Kidney capillary endothelial cell (primary cell): Measurements from ENCODE around the gene GLP1R.

Experiments used
- DNase-seq: peaks from one replicate; pipeline ENCODE4 v3.0.0-alpha.2; 2018; ENCODE audit warnings: low spot score

The GLP1R gene

DNA sequence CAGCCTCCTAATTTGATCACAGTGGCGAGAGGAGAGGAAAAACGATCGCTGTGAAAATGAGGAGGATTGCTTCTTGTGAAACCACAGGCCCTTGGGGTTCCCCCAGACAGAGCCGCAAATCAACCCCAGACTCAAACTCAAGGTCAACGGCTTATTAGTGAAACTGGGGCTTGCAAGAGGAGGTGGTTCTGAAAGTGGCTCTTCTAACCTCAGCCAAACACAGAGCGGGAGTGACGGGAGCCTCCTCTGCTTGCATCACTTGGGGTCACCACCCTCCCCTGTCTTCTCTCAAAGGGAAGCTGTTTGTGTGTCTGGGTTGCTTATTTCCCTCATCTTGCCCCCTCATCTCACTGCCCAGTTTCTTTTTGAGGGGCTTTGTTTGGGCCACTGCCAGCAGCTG is 37.7 kb downstream of the GLP1R start:
- DNase-seq = no peak

- no peak for DNase-seq
Measured at GRCh38 chr6:39086711-39087110, 38.1 kb downstream of the GLP1R start.

- no peak for DNase-seq
Measured at GRCh38 chr6:39087197-39087596, 38.6 kb downstream of the GLP1R start.

DNA sequence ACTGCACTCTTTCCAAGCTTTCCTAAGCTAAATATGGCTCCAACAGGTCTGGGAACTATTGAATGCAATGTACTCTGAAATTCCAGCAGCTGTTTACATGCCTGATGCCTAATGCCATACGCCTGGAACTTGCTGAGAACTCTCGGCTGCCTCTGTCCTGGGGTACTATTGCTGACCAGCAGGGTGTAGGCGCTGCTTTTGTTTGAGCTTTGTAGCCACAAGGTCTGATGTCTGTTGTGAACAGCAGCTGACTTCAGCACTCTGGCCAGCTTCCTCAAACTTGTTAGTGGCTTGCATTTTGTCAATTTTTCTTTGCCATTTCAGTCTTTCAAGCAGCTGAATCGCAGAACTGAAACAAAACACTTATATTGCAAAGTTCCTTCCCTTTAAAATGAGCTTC is 39.8 kb downstream of the GLP1R start:
- peak; percentile 52 for DNase-seq

GRCh38 chr6:39090036-39090435 is 41.5 kb downstream of the GLP1R start:
- DNase-seq = no peak

GRCh38 chr6:39091220-39091619 is 42.6 kb downstream of the GLP1R start:
- no peak for DNase-seq

GRCh38 chr6:39092124-39092523 is 43.5 kb downstream of the GLP1R start:
- no peak for DNase-seq

GRCh38 chr6:39093149-39093708 is 44.6 kb downstream of the GLP1R start:
- DNase-seq = no peak

GRCh38 chr6:39095578-39095977 is 47.0 kb downstream of the GLP1R start:
- no peak for DNase-seq

DNA sequence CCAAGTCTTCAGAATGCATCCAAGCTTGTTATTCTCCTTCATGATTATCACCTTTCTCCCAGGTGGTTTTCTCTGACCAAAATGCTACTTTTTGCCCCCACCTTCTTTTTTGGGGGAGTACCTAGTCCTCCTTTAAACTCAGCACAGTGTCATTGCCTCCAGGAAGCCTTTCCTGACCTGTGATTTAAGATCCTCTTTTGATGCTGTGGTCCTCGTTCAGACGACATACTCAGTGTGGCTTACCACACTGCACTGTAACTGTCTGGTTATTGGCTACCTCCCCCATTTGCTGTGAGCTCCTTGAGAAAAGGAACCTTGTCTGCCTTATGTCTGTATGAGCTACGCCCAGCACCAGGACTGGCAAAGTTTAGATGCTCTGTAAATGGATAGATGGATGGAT is 51.8 kb downstream of the GLP1R start:
- DNase-seq = no peak

DNA sequence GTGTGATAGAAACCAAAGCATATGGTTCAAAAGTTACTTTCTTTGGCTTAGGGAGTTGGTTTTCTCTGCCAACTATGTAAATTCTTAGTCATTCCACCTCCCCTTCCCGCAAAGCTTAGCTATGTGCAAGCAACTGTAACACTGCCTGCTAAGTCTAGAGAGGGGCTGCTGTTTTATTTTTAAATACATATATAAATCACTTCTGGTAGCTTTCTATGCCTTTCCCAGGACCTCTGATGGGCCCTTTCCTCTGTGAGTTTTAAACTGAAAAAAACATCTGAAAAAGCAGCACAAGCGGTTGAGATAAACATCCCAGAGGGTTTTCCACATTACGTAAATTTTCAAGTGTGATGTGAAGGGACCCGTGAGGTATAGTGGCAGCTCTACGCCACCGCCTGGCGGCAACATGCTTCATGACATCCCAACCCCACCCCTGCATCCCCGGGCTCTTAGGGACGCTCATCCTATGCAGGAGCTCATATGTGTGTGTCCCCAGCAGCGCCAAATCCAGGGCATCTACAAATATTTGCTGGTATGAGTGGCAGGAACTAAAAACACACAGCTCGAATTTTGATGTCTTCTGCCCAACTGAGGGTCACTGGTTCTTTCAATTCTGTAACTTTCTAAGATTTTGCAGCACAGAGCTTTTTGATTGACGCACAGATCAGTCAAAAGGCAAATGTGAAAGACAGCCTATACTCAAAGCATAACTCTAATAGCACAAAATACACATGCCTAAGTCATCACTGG is 53.7 kb downstream of the GLP1R start:
- no peak for DNase-seq

GRCh38 chr6:39102821-39103136 is 54.2 kb downstream of the GLP1R start:
- no peak for DNase-seq

DNA sequence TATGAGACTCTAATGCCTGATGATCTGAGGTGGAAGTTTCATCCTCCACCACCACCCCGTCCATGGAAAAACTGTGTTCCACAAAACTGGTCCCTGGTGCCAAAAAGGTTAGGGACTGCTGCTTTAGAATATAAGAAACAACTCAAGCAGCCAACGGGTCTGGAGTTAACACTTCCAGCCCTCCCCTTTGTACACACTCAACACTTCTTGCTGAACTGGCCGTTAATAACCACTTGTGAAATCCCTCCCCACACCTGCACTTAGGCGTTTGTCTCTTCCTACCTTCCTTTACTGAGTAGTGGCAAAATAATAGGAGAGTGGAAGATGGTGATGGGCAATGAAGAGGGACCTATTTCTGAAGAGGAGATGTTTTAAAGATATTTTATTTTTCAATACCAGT is 55.9 kb downstream of the GLP1R start:
- no peak for DNase-seq

DNA sequence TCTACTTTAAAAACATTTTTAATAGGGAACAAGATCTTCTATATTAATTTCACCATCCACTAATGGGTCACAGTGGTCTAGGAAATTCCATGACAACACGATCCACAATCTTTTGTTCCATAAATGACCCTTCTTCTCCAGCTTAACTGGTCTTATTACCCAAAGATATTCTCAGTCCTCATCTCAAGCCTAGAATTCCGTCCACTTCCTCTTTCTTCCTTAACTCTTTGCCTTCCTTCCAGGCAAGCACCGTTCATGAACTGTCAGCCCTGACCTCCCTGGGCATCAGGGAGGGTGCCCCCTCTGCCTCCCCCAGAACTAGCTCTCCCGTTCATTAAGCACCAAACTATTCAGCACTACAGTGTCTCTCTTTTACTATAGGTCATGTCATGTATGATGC is 58.5 kb downstream of the GLP1R start:
- DNase-seq = no peak

- DNase-seq = no peak
Measured at GRCh38 chr6:39107641-39108040, 59.1 kb downstream of the GLP1R start.

DNA sequence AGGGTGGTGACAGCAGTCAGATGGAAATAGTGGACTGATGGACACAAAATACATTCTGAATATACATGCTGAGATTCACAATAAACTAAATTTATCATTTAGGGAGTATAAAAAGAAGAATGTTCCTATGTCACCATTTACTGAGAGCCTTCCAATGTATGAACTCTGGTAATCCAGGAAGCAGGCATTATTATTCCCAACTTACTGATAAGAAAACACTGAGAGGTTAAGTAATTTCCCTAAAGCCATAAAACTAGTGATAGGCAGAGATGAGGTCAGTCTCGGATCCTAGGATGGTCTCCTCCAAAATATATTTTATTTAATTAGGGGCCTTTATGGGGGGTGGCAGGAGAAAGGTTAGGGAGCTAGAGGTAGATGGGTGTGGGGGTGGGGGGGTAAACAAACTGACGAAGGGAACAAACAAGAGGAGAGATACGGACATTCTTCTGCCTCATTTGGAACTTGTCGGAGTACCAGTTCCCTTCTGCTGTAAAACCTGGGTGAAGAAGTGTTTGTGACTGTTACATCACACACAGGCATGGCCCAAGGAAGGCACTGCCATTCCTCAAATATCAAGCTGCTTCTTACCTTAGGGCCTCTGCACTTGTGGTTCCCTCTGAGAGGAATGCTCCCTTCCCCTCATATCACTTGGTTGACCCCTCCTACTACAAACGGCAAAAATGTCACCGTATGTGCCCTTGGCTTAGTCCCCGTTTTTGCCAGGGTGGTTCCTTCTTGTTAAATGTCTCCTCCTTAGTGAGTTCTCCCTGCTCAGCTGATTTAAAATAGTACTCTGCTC is 59.7 kb downstream of the GLP1R start:
- DNase-seq = no peak

DNA sequence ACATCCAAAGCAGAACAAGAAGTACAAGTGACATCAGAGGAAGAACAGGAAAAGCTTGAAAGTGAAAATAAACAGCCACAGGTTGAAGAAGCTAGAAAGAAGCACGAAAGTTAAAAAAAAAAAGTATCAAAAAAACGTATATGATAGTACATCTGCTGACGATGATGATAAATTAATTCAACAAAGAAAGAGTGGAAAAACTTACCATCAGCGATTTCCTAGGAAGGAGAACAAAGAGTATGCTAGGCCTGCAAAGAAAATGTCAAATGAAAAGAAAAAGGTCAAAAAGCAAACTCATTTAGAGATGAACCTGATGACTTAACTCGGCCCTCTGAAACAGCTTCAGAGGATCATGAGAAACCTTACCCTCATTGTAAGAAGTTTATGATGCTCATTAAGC is 62.7 kb downstream of the GLP1R start:
- no peak for DNase-seq

DNA sequence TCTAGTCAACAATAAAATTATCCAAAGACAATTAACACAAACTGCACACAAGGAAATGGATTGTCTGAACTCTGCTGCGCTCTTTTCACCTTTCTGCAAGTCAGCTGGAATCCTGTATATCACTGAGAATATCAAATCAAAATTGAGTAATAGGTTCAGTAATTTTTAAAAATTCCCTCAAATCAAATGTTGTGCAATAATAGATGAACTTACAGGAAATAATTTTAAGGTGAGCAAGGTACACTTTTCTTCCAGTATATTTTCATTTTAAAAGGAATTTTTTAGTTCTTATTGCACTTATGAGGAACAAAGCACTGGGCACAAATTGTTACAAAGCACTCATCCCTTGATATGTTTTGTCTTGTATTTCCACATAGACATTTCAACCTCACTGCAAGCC is 65.2 kb downstream of the GLP1R start:
- no peak for DNase-seq

- DNase-seq = no peak
Measured at GRCh38 chr6:39114388-39114703, 65.8 kb downstream of the GLP1R start.

DNA sequence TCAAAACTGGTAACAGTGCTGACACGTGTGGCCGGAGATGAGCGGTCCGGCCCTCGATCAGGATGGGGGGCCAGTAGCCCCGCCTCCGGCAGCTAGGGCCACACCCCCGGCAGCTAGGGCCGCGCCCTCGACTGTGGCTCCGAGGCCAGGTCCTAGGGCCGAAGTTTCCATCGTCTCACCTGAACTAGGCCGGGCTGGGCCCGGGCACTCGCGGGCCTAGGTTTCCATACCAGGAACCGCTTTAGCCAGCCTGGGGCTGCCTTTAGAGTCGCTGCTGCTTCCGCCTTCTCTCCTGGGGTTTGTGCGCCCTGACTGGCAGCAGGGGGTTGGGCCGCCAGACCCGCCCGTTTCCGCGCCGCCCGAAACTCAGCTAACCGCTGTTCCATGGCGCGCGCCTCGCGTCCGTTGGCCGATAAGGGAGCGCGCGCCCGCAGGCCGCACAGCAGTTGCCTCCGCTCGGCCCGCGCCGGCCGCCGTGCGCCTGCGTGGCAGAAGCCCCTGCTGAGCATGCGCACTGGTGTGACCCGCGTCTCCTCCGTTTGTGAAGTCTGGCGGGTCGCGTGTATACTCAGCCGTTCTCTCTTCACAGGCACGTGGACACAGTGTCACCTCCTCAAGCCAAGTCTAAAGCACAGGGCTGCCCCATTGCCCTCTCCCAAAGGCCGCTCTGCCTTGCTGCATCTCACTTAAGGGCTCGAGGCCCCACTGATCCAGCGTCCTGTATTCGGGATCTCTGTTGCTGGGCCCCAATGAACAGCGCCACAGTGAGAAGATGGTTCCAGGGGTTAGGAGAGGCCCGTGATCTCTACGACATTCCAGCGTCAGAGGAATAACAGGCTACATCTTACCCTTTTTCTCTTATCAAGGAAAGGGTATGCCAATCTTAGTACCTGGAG is 66.4 kb downstream of the GLP1R start, which contains the start of gene SAYSD1:
Gene SAYSD1, minus strand, starts transcription at position 483 of the 896 bp plus-strand sequence. Its CDS starts 97 bp downstream, at position 386.
- peak; percentile 89 for DNase-seq

DNA sequence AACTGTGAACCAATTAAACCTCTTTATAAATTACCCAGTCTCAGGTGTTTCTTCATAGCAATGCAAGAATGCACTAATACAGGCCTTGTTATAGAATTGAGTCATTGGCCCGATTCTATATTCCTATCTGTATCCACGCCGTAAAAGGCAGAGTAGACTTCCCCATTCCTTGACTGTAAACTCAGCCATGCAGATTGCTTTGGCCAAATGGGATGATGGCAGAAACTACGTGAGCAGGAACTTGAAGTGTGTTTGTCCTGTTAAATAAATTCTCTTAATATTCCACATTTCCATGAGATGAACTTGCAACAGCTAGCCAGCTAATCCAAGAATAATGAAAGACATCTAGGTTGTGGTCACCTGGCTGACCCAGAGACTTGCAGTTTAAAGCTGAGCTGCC is 70.3 kb downstream of the GLP1R start:
- DNase-seq = no peak

DNA sequence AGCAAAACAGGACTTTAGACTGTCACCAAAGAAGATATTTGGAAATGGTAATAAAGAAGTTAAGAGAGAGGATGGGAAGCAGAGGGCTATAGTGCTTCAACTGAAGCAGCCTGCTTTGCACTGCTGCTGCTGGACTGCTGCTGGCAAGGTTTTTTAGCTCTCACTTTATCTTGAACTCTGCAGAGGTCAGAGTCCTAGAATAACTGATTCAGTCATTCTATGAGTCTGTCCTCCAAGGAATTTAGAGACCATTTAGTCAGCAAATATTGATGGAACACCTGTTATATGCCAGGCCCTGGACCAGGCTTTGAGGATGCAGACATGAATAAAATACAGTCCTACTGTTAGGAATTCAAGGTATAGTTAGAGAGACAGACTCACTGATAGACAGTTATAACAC is 75.5 kb downstream of the GLP1R start:
- no peak for DNase-seq
